IPS DF 4.7 (cell line): ENCODE measurements around the gene MARVELD3.
"Not testable (repeated sequence)": the region's sequence is repeated elsewhere in the genome, so short reads cannot be mapped to it uniquely, and the experiment has no call there.

Source experiments
- DNase-seq: peaks from one replicate; pipeline ENCODE4 v3.0.0-alpha.2; 2013; ENCODE audit warnings: low spot score; ENCODE audit errors: extremely low read depth

MARVELD3 gene, protein sequence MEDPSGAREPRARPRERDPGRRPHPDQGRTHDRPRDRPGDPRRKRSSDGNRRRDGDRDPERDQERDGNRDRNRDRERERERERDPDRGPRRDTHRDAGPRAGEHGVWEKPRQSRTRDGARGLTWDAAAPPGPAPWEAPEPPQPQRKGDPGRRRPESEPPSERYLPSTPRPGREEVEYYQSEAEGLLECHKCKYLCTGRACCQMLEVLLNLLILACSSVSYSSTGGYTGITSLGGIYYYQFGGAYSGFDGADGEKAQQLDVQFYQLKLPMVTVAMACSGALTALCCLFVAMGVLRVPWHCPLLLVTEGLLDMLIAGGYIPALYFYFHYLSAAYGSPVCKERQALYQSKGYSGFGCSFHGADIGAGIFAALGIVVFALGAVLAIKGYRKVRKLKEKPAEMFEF

GRCh38 chr16:71626018-71626857, at the start of gene MARVELD3:
Gene MARVELD3 (plus strand): TSS chr16:71626184. CDS start chr16:71626230, 46 bp downstream.
- DNase-seq = no peak

DNA sequence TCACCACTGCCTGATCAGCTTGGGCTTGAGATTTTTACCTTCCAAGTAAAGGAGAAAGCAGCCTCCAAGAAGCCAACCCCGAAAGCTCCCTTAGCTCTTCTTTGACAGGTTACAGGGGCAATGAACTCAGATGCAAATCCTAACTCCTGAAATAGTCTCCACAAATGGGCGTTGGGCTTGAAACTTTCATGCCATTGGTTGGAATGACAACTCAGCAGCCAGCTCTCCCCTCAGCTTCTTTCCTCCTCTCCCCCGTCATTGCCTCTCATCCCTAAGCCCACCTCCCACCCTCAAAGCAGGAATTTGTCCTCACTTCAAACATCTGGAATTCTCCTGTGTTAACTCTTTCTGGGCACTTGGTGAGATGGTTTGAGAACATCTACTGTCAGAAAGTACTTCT, 49.0 kb upstream of the MARVELD3 start, which contains the start of gene TAT:
Gene TAT, minus strand, starts transcription at position 122 of the 400 bp plus-strand sequence. CDS start 677 bp downstream, outside the sequence.
- no peak for DNase-seq

- DNase-seq = not testable (repeated sequence)
These were observed 43.5 kb upstream of the MARVELD3 start for GRCh38 chr16:71582553-71582848.

- no peak for DNase-seq
These were observed 41.3 kb upstream of the MARVELD3 start for GRCh38 chr16:71584543-71585317.

DNA sequence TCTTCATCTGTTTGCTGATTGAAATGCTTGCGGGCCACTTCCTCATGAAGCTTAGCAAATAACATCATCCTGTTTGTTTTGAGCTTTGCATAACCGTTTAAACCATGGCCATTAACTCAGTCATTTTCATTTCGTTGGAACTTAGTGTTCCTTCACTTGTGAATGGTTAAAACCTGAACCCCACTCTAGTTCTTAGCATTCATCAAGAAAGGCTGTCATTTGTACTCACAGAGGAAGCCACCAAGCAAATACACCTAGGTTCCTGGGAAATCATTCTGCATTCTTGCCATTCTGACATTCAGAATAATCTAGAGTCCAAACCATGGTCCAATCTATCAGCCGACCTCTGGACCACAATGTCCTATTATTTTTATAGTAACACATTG, 40.7 kb upstream of the MARVELD3 start:
- DNase-seq = no peak

DNA sequence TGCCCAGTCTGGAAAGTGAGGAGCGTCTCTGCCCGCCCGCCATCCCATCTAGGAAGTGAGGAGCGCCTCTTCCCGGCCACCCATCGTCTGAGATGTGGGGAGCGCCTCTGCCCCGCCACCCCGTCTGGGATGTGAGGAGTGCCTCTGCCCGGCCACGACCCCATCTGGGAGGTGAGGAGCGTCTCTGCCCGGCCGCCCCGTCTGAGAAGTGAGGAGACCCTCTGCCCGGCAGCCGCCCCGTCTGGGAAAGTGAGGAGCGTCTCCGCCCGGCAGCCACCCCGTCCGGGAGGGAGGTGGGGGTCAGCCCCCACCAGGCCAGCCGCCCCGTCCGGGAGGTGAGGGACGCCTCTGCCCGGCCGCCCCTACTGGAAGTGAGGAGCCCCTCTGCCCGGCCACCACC, 36.6 kb upstream of the MARVELD3 start:
- not testable (repeated sequence) for DNase-seq

- not testable (repeated sequence) for DNase-seq
These were observed 35.9 kb upstream of the MARVELD3 start for GRCh38 chr16:71590071-71590470.

GRCh38 chr16:71590584-71590983, 35.4 kb upstream of the MARVELD3 start:
- no peak for DNase-seq

DNA sequence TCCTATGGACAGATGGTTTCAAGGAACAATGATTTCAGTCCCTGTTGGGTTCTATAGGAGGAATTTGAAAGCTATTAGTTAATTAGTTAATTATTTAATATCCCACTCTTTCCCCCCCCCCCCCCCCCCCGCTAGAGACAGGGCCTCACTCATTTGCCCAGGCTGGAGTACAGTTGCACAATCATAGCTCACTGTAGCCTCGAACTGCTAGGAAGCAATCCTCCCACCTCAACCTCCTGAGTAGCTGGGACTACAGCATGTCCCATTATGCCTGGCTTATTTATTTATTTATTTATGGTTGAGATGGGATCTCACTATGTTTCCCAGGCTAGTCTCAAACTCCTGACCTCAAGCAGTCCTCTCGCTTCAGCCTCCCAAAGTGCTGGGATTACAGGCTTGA, 34.1 kb upstream of the MARVELD3 start:
- DNase-seq = no peak

DNA sequence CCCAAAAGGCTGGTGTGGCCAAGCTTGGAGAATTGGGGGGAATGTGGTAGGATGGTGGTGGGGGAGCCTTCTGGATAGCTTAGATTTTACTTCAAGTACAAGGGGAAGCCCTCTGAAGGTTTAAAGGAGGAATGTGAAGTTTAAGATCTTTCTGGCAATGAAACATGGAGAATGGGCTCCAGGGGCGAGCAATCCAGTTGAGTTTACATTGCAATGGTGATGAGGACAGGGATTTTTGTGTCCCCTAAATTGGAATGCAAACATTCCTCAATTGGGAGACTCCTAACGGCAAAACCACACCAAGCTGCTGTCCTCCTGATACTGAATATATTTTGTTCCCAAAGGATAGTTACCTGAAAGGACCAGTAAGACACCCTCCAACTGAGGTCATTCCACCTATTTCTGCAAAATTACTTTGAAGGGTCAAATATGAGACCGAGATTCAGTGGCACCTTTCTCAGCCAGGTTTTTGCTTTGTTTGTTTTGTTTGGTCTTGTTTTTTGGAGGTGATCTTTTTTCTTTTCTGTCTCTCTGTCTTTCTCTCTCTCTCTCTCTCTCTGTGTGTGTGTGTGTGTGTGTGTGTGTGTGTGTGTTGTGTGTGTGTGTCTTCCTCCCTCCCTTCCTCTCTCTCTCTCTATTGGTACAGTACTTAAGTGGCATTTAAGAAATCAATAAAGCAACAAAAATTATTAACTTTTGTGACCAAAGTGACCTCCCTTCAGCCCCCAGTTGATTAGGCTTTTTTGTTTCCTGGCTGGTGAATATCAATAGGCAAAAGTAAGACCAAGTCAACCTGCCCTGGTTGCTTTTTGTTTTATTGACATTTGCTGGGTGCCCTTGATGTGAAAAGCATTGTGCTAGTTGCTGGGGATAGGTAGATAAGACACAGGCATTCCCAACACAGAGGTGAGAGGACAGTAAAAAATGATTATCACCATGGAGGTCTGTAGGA, 32.7 kb upstream of the MARVELD3 start:
- DNase-seq = no peak

GRCh38 chr16:71594000-71594646, 31.9 kb upstream of the MARVELD3 start:
- DNase-seq = no peak

DNA sequence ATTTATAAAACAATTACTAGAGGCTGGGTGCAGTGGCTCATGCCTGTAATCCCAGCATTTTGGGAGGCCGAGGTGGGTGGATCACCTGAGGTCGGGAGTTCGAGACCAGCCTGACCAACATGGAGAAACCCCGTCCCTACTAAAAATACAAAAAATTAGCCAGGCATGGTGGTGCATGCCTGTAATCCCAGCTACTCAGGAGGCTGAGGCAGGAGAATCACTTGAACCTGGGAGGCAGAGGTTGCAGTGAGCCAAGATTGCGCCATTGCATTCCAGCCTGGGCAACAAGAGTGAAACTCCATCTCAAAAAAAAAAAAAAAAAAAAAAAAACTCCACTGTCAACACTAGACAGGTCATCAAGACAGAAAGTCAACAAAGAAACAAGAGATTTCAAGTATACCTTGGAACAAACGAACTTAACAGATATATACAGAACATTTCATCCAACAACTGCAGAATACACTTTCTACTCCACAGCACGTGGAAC, 30.6 kb upstream of the MARVELD3 start:
- not testable (repeated sequence) for DNase-seq

DNA sequence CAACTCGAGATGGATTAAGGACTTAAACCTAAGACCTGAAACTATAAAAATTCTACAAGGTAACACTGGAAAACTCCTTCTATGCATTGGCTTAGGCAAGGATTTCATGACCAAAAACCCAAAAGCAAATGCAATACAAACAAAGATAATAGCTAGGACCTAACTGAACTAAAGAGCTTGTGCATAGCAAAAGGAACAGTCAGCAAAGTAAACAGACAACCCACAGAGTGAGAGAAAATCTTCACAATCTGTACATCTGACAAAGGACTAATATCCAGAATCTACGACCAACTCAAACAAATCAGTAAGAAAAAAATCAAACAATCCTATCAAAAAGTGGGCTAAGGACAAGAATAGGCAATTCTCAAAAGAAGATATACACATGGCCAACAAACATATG, 27.6 kb upstream of the MARVELD3 start:
- not testable (repeated sequence) for DNase-seq

DNA sequence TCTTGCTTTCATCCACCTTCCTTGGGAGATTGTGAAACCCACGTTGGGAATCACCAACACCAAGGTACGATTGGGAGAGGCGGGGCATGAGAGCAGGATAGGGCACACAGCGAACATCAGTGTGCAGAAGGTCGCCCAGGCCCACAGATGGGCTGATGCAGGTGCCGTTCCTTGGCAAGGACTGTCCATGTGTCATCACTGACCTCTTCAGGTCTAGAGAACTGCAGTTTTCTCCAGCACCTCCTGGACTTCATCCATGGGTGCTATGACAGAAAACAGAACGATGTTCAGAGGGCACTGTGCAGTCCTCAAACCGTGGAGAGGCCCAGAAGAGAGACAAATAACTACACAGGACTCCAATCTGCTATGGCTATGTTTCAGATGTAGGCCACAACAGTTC, 25.2 kb upstream of the MARVELD3 start:
- DNase-seq = no peak

GRCh38 chr16:71609066-71609465, 16.9 kb upstream of the MARVELD3 start:
- DNase-seq = no peak

DNA sequence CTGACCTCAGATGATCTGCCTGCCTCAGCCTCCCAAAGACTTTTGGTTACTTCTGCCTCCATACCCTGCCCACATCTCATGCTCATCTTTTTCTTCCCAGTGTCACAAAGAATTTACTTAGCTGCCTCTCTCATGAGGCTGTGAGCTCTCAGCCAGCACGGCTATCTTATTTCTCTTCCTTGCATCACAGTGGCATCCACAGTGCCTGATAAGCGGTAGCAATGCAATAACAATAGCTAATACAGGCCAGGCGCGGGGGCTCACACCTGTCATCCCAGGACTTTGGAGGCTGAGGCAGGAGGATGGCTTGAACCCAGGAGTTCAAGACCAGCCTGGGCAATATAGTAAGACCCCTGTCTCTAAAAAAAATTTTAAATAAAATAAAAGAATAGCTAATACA, 15.5 kb upstream of the MARVELD3 start:
- DNase-seq = no peak

DNA sequence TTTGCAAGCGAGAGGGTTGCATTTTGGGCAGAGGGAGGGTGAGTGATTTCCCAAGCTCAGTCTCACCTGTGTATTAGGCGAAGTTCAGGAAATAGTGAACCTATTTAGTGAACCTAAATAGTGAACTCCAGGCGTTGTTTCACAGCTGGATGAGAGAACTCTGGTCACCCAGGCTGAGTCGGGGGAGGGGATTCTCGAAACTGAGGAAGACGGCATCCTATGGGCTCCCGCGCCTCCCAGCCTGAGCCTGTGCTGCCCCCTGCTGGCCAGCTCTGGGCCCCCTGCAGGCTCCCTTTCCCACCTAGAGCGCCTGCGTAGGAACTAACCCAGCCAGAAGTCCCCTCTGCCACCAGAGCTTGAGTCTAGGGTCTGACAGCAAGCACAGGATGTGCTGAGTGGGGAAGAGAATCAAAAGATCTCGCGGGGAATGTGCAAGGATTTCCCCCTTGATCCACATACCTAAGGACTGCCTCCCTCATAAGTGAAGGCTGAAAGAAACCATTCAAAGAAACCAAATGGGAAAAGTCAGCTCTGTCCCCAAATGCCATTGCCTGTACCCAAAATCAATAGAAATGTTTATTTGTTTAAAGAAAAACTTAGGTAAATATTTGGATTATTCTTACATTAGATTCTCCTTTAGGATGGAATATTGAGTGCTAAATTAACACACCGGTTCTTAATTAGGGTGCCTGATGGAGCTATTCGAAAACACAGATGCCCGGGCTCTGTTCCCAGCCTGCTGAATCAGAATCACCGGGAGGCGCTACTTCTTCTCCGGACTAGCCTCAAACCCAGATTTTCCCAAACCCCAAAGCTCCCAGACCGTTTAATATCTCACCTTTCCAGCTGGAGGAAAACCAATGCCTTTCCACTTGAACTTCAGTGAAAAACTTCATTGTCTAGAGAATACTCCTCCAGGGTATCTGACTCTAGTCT, 14.8 kb upstream of the MARVELD3 start:
- no peak for DNase-seq

DNA sequence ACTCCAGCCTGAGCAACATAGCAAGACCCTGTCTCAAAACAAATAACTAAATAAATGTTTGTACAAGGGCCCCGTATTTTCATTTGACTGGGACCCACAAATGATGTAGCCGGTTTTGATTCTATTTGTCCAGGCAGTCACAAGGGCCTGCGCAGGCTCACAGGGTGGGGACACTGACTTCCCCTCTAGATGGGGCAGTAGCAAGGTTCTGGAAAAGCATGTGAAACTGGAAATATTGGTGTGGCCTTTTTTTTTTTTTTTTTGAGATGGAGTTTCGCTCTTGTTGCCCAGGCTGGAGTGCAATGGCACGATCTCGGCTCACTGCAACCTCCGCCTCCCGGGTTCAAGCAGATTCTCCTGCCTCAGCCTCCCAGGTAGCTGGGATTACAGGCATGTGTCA, 11.0 kb upstream of the MARVELD3 start:
- not testable (repeated sequence) for DNase-seq

GRCh38 chr16:71618429-71618828, 7.6 kb upstream of the MARVELD3 start:
- no peak for DNase-seq
